Activated CD4-positive, CD25-positive, alpha-beta regulatory T cell (primary cell): ENCODE results near the gene TMPRSS15.

Experiments
- DNase-seq, 4 experiments: peaks; one replicate each; lab custom pipeline; 2025; lab: John Stamatoyannopoulos, UW

The TMPRSS15 gene

DNA sequence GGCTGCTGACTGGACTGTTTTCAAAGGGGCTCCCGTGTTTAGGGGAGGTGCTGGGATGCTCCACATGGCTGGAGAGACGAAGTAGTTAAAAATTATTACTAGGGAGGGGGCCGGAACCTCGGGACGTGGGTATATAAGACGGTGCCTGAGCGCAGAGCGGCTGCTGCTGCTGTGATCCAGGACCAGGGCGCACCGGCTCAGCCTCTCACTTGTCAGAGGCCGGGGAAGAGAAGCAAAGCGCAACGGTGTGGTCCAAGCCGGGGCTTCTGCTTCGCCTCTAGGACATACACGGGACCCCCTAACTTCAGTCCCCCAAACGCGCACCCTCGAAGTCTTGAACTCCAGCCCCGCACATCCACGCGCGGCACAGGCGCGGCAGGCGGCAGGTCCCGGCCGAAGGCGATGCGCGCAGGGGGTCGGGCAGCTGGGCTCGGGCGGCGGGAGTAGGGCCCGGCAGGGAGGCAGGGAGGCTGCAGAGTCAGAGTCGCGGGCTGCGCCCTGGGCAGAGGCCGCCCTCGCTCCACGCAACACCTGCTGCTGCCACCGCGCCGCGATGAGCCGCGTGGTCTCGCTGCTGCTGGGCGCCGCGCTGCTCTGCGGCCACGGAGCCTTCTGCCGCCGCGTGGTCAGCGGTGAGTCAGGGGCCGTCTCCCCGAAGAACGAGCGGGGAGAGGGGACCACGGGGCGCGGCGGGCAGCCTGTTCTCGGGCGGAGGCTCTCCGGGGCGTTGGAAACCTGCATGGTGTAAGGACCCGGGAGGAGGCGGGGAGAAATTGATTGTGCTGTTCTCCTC lies 158.7 kb downstream of the TMPRSS15 start, which contains the start of gene CHODL:
CHODL (plus strand) TSS at position 163 of the 793 bp plus-strand sequence; CDS start at position 554, 391 bp downstream.
- no peak for DNase-seq

DNA sequence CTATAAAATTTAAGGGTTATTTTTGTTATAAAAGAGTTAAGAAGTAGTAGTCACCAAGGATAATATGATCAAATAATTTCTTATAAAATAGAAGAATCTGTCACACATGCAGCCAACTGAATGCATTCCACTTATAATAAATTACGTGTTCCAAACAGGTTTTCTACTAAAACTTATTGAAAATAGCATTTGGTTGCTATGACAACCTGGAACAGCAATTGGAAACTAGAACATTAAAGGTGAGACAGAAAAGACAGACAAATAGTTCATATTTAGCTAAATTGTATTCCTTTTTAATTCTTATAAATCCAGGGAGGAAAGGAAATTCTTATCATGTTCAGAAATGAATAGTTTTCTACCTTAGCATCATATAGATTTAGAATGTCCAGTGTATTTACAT lies 168.0 kb downstream of the TMPRSS15 start:
- no peak for DNase-seq

DNA sequence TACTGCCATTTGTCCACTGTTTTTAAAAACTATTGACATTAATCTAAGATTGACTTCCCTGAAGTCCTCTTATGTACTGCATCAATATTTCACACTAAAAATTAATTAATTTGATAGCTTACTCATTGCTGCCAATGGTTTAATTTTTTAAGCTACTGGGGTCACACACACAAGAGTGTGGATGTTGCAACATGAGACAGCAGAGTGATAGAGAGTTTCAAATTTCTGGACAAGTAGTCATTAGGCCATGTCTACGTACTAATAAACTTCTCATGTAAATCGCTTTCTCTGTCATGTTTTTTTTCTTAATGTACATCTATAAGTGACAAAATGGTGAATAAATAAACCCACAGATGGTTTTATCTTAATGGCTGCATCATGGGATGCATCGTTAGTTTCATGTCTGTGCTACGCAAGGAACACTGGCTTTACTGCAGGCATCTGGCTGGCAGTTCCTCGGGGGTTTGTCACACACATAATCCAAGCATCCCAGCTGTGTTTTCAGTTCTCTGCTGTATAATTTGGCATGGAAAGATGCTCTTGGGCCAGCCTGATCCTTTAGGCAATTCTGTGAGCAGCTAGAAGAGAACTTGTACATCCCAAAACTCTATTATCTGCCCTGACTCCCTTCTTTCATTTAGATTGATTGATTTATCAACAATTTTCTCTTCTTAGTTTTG lies 175.4 kb downstream of the TMPRSS15 start:
- no peak for DNase-seq

DNA sequence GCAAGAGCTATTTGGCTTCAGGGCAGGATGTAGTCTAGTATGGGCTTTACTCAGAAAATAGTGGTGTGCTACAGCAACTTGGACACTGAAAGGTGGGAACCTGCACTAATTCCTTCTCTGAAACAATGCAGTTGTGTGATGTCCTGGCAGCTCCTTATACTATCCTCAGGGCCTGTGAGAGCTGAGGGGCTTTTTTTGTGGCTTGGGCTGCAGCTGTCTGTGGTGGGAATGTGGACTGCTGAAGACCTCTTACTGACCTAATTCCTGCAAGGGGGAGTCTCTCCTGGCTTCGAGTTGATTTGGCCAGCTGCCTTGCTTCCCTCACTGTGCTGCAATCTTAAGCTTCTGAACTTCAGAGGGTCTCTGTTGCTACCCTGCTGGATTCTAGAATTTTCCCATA lies 181.2 kb downstream of the TMPRSS15 start:
- no peak for DNase-seq

DNA sequence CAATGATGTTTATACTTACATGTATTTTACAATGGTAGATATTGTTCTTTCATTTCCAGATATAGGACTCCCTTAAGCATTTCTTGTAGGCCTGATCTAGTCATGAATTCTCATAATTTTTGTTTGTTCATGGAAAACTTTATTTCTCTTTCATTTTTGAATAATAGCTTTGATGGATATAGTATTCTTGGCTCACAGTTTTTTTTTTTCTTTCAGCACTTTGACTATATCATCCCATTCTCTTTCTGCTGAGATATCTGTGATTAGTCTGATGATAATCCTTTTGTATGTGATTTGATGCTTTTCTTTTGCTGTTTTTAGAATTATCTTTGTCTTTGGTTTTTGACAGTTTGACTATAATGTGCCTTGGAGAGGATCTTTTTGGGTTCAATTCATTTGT lies 183.1 kb downstream of the TMPRSS15 start:
- DNase-seq: no peak
